Measurements from ENCODE around the gene PDE6A.
A peak's percentile ranks its signal among the peaks of the same experiment; 100 is the strongest.
"Not testable (repeated sequence)": the region's sequence is repeated elsewhere in the genome, so short reads cannot be mapped to it uniquely, and the experiment has no call there.

PDE6A gene

DNA sequence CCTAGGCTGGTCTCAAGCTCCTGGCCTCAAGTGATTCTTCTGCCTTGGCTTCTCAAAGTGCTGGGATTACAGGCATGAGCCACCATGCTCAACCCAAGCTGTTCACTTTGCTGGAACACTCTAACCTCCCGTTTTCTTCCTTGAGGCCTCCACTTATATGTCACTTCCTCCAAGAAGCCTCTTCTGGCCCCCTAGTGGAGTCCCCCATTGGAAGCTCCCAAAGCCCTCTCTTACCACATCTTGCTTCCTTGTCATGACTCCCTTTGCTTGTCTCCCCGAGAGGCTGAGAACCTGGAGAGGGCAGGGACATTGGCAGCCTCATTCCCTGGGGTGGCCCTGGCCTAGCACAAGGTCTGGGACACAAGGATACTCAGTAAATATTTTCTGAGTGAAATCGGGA is 80.8 kb downstream of the PDE6A start:
- no peak for DNase-seq (ENCODE audit: low read depth)

DNA sequence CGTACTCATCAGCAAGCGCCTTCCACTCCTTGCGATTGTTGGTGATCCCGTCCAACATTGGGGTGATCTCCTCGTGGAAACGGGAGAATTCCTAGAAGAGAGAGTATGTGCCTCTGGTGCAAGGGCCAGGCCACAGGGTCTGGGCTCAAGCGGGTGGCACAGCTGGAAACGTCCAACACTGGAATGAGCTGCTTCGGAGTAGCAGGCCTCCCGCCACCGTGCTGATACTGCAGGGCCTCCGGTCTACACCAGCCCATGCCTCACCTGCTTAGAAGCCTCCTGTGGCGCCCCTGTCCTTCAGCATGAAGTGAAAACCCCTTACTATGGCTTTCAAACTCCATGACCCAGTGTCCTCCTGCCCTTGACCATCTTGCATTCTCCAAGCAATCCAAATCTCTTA is 81.4 kb downstream of the PDE6A start:
- no peak for DNase-seq (ENCODE audit: low read depth)

- DNase-seq (ENCODE audit: low read depth): no peak
These were observed 83.7 kb downstream of the PDE6A start for GRCh38 chr5:149860801-149861322.

DNA sequence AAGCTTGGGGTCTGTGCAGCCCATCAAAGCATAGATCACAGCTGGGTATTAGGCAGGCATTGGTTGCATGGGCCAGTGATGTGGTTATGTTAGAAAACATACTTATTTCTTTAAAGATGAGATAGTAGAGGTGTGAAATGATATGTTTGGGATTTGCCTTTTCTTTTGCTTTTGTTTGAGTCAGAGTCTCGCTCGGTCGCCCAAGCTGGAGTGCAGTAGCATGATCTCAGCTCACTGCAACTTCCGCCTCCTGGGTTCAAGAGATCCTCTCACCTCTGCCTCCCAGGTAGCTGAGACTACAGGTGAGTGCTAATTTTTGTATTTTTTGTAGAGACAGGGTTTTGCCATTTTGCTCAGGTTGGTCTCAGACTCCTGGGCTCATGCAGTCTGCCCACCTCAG is 84.8 kb downstream of the PDE6A start:
- DNase-seq (ENCODE audit: low read depth): no peak

DNA sequence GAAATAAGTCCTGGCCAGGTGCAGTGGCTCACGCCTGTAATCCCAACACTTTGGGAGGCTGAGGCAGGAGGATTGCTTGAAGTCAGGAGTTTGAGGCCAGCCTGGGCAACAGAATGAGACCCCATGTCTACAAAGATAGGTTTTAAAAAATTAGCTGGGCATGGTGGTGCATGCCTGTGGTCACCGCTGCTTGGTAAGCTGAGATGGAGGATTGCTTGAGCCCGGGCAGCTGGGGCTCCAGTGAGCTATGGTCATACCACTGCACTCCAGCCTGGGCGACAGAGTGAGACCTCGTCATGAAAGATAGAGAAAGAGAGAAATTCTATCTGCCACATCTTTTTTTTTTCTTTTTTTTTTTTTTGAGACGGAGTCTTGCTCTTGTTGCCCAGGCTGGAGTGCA is 86.1 kb downstream of the PDE6A start:
- DNase-seq (ENCODE audit: low read depth): not testable (repeated sequence)

DNA sequence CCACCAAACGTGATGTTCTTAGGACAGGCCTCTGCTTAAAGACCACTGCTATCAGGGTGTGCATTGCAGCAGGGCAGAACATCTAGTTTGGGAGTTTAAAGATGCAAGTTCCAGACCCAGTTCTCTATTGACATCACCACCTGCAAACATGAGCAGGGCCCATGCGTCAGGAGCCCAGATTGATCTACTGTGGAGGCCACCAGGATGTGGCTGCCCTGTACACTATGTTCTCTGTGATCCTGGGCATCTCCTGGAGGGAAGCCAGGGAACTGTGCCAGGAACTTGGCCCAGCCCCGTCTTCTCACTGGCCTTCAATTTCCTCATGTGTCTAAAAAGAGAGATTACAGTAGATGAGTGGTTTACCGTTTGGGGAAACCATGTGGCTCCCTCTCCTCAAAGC is 87.1 kb downstream of the PDE6A start:
- DNase-seq (ENCODE audit: low read depth): peak; percentile 26

- no peak for DNase-seq (ENCODE audit: low read depth)
These were observed 89.2 kb downstream of the PDE6A start for GRCh38 chr5:149855366-149855765.

GRCh38 chr5:149854866-149855265 is 89.7 kb downstream of the PDE6A start:
- no peak for DNase-seq (ENCODE audit: low read depth)

DNA sequence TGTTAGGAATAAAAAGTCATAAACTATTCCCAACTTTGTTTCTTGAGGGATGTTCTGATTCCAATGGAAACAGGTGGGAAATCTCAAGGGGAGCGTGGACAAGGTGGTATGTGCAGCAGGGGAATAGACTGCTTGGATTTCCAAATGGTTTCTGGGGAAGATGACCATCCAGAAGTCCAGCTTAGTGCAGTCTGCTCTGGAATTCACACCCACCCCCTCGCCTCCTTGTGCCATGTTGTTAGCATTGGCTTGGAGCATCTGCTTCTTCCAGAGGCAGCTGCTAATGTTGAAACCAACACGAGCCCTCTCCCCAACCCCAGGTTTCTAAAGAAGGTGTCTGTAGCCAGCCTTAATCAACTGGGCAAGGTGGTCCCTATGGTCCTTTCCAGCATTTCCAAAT is 90.9 kb downstream of the PDE6A start:
- no peak for DNase-seq (ENCODE audit: low read depth)

GRCh38 chr5:149853331-149853648 is 91.3 kb downstream of the PDE6A start:
- no peak for DNase-seq (ENCODE audit: low read depth)

DNA sequence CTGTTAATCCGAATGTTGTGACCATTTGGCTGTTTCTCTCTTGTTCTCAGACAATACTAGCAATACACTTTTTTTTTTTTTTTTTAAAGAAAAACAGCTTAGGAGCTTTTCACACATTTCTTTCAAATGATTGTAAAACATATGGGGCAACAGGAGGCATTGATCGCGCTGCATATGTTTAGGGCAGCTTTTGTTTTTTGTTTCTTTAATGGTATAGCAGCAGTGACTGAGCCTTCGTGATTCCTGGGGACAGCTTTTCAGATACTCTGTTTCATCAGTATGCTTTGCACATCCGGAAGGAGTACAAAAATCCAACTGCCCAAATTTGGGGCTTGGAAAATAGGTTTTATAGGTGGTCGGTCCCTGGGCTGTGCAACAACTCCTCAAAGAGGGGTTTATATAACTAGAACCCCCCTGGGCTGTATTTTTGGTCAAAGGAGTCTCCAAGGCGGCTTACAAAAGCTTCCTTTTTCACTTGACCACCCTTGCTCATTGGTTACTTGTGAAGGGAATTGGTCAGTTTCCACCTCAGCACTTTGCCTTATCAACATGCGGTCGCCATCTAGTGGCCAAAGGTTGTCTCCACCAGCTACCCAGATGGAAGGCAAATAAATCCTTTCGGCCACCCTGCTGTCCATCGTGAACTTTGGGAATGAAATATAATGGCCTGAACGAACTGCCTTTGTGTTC is 91.8 kb downstream of the PDE6A start:
- DNase-seq (ENCODE audit: low read depth): no peak

GRCh38 chr5:149851211-149851610 is 93.4 kb downstream of the PDE6A start:
- DNase-seq (ENCODE audit: low read depth): no peak

DNA sequence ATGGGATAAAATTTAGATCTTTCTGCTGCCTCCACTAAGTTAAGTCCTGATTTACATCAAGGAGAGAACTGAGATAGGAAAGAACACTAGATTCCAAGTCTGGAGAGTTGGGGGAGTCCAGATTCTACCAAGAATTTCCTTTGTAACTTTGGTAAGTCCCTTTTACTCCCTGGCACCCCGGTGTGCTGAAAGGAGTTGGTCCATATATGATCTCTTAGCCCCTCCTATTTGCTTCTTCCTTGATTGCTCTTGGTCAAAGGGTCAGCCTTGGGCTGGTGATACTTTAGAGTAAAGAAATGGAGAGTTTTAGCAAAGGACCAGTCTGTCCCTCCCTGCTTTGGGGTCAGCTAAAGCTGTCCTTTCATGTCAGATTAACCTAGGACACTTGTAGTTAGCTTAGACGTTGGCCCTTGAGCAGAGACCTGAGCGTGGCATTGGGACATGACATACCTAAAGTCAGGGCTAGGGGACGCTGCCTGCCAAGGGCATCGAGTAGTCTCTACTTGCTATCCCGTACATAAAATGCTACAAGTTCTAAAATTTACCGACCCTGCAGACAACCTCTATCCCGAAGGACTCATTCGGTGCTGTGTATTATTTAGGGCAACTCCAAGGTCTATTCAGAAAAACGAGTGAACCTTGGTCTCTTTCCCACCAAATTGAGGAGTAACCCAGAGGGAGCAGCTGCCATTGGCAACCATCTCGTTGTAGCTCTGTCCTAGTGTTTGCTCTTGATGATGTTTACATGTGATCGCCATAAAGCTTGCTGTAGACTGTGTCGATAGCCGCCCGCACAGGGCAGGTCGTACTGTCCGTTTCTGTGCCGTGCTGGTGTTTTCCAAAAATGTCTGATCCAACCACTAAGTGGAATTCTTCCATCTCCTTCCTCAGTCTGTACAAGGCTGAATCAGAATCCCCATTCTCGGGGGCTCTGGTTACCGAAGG is 94.4 kb downstream of the PDE6A start:
- no peak for DNase-seq (ENCODE audit: low read depth)

- no peak for DNase-seq (ENCODE audit: low read depth)
These were observed 95.2 kb downstream of the PDE6A start for GRCh38 chr5:149849280-149849965.

DNA sequence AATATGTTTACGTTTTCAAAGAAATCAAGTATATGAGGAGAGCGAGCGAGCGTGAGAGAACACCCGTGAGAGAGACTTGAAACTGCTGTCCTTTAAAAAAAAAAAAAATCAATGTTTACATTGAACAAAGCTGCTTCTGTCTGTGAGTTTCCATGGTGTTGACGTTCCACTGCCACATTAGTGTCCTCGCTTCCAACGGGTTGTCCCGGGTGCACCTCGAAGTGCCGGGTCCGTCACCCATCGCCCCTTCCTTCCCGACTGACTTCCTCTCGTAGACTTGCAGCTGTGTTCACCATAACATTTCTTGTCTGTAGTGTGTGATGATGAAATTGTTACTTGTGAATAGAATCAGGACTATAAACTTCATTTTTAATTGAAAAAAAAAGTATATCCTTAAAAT is 97.0 kb downstream of the PDE6A start:
- no peak for DNase-seq (ENCODE audit: low read depth)

DNA sequence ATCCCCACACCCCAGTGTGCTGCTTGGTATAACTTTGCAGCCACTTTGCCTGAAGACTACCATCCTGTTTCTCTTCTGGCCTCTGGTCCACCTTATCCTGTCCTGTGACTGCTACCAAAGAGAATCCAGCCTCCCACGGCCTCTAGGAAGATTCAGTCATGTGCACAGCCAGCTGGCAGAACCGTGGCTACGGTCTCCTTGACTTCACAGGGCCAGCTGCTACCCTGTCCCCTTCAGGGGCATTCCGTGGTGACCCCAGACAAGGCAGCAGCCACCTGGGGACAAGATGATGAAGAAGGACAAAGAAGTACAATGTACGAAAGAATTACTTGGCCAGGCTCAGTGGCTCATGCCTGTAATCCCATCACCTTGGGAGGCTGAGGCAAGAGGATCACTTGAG is 98.6 kb downstream of the PDE6A start:
- DNase-seq (ENCODE audit: low read depth): no peak

- DNase-seq (ENCODE audit: low read depth): no peak
These were observed 99.0 kb downstream of the PDE6A start for GRCh38 chr5:149845601-149846000.

DNA sequence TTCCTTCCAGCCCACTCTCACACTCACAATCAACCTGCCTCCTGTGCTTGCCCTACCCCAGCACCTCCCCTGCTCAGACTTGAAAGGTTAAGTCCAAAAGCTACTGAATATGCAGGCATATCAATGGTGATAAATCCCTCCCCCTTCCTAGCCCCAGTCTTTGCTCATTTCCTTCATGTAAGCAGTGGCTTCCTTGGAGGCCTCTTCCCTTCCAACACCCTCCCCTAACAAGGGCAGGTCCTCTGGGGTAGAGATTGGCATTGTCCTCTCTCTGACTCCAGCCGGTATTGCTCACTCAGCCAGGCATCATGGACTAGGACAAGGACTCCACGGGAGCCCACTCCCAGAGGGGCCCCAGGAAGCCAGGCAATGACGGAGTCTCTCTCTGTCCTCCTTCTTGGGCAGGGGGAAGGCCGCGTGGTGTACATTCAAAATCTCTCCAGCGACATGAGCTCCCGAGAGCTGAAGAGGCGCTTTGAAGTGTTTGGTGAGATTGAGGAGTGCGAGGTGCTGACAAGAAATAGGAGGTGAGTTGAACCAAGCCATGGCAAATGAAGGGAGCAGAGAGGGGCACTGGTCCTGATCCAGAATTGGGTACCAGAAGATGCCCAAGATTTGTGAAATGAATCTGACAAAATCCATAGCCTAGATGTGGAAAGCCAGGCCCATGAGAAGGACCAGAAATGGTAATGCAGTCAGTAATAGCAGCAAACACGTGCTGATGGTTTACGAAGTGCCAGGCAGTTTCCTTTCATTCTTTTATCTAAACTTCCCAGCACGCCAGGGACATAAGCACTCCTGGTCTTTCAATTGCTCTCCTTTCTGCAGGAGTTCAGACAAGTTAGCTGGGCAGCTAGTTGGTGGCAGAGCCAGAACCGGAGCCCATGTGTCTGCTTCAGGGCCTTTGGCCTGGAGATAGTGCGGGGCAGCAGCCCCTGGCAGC is 102.5 kb downstream of the PDE6A start:
- DNase-seq (ENCODE audit: low read depth): no peak

DNA sequence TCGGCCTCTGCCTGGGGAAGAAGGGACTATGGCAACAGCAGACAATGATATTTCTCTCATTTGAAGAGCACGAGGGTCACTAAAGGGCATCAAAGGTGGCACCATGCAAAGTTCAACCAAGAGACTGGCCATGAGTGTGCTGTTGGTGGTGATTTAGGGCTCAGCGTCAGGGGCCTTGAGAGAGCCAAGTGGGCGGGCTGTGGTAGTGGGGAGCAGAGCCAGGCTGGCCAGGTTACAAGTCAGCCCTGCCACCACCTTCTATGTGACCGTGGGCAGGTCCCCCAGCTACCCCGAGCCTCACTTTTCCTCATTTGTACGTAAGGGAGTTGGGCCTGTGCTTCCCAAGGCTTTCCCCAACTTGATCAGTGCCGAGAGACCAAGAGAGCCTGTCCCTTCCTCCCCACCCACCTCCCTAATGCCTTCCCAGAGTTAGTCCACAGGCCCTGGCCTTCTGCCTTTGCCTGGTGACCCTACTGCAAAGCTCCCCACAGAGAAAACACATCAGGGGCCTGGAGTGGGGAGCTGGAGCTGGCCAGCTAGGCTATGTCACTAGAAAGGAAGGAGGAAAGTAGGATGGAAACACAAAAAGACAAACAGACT is 104.3 kb downstream of the PDE6A start:
- DNase-seq (ENCODE audit: low read depth): no peak

DNA sequence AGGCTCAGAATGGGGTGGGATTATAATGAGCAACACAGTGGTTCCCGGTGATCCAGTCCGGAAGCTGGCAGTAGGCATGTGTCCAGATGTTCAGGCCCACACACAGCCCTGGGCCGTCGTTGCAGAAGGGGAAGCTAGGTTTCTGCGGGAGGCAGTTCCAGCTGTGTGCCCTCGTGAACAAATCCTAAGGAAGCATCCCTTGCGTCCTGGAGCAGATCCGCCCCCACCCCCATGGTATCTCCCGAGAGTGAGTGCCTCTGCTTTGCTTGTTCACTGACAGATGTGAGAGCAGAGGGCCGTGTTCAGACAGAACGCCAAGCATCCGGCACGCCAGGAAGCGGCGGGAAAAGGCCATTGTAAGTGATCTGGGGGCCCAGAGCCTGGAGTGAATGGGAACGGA is 104.8 kb downstream of the PDE6A start:
- no peak for DNase-seq (ENCODE audit: low read depth)
